ENCODE measurements around the gene INHBE.

DNA sequence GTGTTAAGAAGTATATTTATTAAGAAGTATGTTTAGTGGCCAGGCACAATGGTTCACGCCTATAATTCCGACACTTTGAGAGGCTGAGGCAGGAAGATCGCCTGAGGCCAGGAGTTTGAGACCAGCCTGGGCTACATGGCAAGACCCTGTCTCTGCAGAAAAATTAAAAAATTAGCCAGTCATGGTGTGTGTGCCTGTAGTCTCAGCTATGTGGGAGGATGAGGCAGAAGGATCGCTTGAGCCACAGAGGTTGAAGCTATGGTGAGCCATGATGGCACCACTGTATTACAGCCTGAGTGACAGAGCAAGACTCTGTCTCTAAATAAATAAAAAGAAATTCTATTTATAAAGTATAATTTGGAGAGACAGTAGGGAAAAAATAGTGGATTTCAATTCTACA, 44.6 kb upstream of the INHBE start:
- no peak for TF ChIP-seq CTCF (conservative IDR thresholded peaks at IDR 0.05; ENCODE audit: low read length)
- TF ChIP-seq EZH2phosphoT487 (IDR thresholded peaks at IDR 0.05; ENCODE audit: borderline replicate concordance) = no peak
